GM23338 (cell line): Measurements from ENCODE around the gene TFB1M. TPM values are rescaled to one million over a fixed set of nuclear protein-coding genes. Genes with fewer than 3 reads are reported as not detected.

ENCODE experiments used
- ATAC-seq: fragments of 200-7000 bp; cut with Tn5 transposase; 3 replicates; pipeline ENCODE4 v1.9.1; 2020
- DNase-seq: peaks from one replicate; pipeline ENCODE4 v3.0.0-alpha.2; 2015; ENCODE audit warnings: low spot score
- H2AFZ ChIP-seq: fragments of 200-600 bp; sonication (generic); 2 replicates; pipeline ENCODE4 v1.8.0; 2016; ENCODE audit warnings: antibody characterized with exemption, mild to moderate bottlenecking, moderate library complexity
- H3F3A ChIP-seq: fragments of 200-600 bp; sonication (generic); replicated peaks from 2 replicates; pipeline ENCODE4 v1.8.0; 2017; ENCODE audit warnings: antibody characterized with exemption, mixed run types, low read depth
- H3K27ac ChIP-seq: fragments of 200-600 bp; sonication (generic); 2 replicates; pipeline ENCODE4 v1.6.1; 2016; ENCODE audit warnings: low read depth
- H3K27me3 ChIP-seq: fragments of 200-600 bp; sonication (generic); 2 replicates; pipeline ENCODE4 v1.8.0; 2016; ENCODE audit warnings: mild to moderate bottlenecking, mixed run types, moderate library complexity; ENCODE audit not compliant: insufficient read depth
- H3K36me3 ChIP-seq: fragments of 200-600 bp; sonication (generic); 2 replicates; pipeline ENCODE4 v1.8.0; 2016; ENCODE audit warnings: mild to moderate bottlenecking; ENCODE audit not compliant: insufficient read depth
- H3K4me1 ChIP-seq: fragments of 200-600 bp; sonication (generic); 2 replicates; pipeline ENCODE4 v1.8.0; 2016; ENCODE audit warnings: mild to moderate bottlenecking, moderate library complexity; ENCODE audit not compliant: insufficient read depth
- H3K4me2 ChIP-seq: fragments of 200-600 bp; sonication (generic); 2 replicates; pipeline ENCODE4 v1.7.1; 2017; ENCODE audit warnings: mixed run types
- H3K4me3 ChIP-seq: fragments of 200-600 bp; sonication (generic); 2 replicates; pipeline ENCODE4 v1.6.1; 2016; ENCODE audit warnings: mixed run types
- H3K79me2 ChIP-seq: fragments of 200-600 bp; sonication (generic); replicated peaks from 2 replicates; pipeline ENCODE4 v1.8.0; 2017; ENCODE audit warnings: mild to moderate bottlenecking; ENCODE audit not compliant: insufficient read depth
- H3K9me2 ChIP-seq: fragments of 200-600 bp; sonication (generic); 2 replicates; pipeline ENCODE4 v1.8.0; 2017; ENCODE audit not compliant: insufficient read depth
- H4K20me1 ChIP-seq: fragments of 200-600 bp; sonication (generic); replicated peaks from 2 replicates; pipeline ENCODE4 v1.8.0; 2017; ENCODE audit warnings: mild to moderate bottlenecking; ENCODE audit not compliant: insufficient read depth
- H3K27ac Mint-ChIP-seq: 2 replicates; pipeline ENCODE4 v1.8.0; 2020; ENCODE audit warnings: inconsistent platforms, mild to moderate bottlenecking, moderate library complexity, mixed read lengths
- H3K27me3 Mint-ChIP-seq: 3 replicates; pipeline ENCODE4 v1.8.0; 2022; ENCODE audit warnings: low read depth, mild to moderate bottlenecking, moderate library complexity, mixed read lengths, inconsistent platforms; ENCODE audit not compliant: insufficient read depth, poor library complexity
- H3K36me3 Mint-ChIP-seq: 3 replicates; pipeline ENCODE4 v1.8.0; 2021; ENCODE audit warnings: low read depth, mild to moderate bottlenecking, inconsistent platforms, moderate library complexity, mixed read lengths
- H3K4me1 Mint-ChIP-seq: 3 replicates; pipeline ENCODE4 v1.8.0; 2020; ENCODE audit warnings: mild to moderate bottlenecking, inconsistent platforms, mixed read lengths
- H3K4me3 Mint-ChIP-seq: 3 replicates; pipeline ENCODE4 v1.8.0; 2021; ENCODE audit warnings: moderate library complexity, mild to moderate bottlenecking, inconsistent platforms, mixed read lengths
- H3K9me3 Mint-ChIP-seq: 3 replicates; pipeline ENCODE4 v1.8.0; 2020; ENCODE audit warnings: moderate library complexity, mild to moderate bottlenecking, inconsistent platforms, mixed read lengths
- CREB1 ChIP-seq: fragments of 250-450 bp; sonication (Bioruptor Pico); IDR thresholded peaks from 2 replicates; pipeline ENCODE4 v1.5.0; 2020; ENCODE audit warnings: low read depth, mild to moderate bottlenecking, moderate library complexity
- EZH2 ChIP-seq: fragments of 200-600 bp; sonication (generic); IDR thresholded peaks from one replicate; pipeline ENCODE4 v1.8.0; 2017; ENCODE audit warnings: antibody characterized with exemption, mild to moderate bottlenecking, low read depth; ENCODE audit not compliant: unreplicated experiment
- EZH2phosphoT487 ChIP-seq: fragments of 200-600 bp; sonication (generic); IDR thresholded peaks from one replicate; pipeline ENCODE4 v1.8.1; 2018; ENCODE audit warnings: antibody characterized with exemption; ENCODE audit not compliant: unreplicated experiment
- JUNB ChIP-seq: IDR thresholded peaks from one replicate; pipeline ENCODE4 v1.6.1; 2016; ENCODE audit warnings: antibody characterized with exemption; ENCODE audit not compliant: unreplicated experiment
- NANOG ChIP-seq: IDR thresholded peaks from 2 replicates; pipeline ENCODE4 v1.6.1; 2016; ENCODE audit warnings: antibody characterized with exemption, borderline replicate concordance
- POLR2AphosphoS5 ChIP-seq: IDR thresholded peaks from 2 replicates; pipeline ENCODE4 v1.6.1; 2016; ENCODE audit warnings: antibody characterized with exemption, low read depth
- STAT1 ChIP-seq: IDR thresholded peaks from one replicate; pipeline ENCODE4 v1.6.1; 2016; ENCODE audit warnings: antibody characterized with exemption; ENCODE audit not compliant: unreplicated experiment
- ZNF114 ChIP-seq: fragments of 250-450 bp; sonication (Bioruptor Pico); IDR thresholded peaks from 2 replicates; pipeline ENCODE4 v1.5.0; 2020; ENCODE audit warnings: mild to moderate bottlenecking, moderate library complexity
- ZNF331 ChIP-seq: fragments of 250-450 bp; sonication (Bioruptor Pico); IDR thresholded peaks from 2 replicates; pipeline ENCODE4 v1.5.0; 2020; ENCODE audit warnings: low read depth, mild to moderate bottlenecking, moderate library complexity
- polyA plus RNA-seq: library from polyadenylated mRNA; unstranded; fragments of >200 nt; fragmentation: Nextera tagmentation; extraction: Ambion mirVana; gene quantifications from 2 replicates; pipeline ENCODE4 v1.2.1, GENCODE V29; 2016
- total RNA-seq: library from RNA; depleted of rRNA; stranded (reverse); fragments of >200 nt; shearing (Covaris generic); gene quantifications from 2 replicates; pipeline ENCODE4 v1.2.3, GENCODE V29; 2014
- TF ChIP-seq, protein P1 (sequence below): IDR thresholded peaks from one replicate; pipeline ENCODE4 v1.6.1; 2018; ENCODE audit warnings: antibody characterized with exemption; ENCODE audit not compliant: unreplicated experiment
- TF ChIP-seq, protein P2 (sequence below): fragments of 250-450 bp; sonication (Bioruptor Pico); IDR thresholded peaks from 2 replicates; pipeline ENCODE4 v1.5.0; 2020; ENCODE audit warnings: mild to moderate bottlenecking, moderate library complexity
- TF ChIP-seq, protein P3 (sequence below): IDR thresholded peaks from 2 replicates; pipeline ENCODE4 v1.6.1; 2016; ENCODE audit warnings: antibody characterized with exemption

TFB1M gene
- total and polyA plus RNA-seq, 2 experiments from 2014 or later = 51.1 to 66.9 TPM

DNA sequence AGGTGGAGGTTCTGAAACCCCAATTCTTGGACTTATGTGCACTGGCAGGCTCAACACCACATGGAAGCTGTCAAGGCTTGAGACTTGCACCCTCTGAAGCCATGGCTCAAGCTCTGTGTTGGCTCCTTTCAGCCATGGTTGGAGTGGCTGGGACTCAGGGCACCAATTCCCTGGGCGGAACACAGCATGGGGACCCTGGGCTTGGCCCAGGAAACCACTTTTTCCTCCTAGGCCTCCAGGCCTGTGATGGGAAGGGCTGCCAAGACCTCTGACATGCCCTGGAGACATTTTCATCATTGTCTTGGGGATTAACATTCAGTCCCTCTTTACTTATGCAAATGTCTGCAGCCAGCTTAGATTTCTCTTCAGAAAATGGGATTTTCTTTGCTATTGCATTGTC is 76.7 kb downstream of the TFB1M start (continued):
- TF ChIP-seq, protein P1, sequence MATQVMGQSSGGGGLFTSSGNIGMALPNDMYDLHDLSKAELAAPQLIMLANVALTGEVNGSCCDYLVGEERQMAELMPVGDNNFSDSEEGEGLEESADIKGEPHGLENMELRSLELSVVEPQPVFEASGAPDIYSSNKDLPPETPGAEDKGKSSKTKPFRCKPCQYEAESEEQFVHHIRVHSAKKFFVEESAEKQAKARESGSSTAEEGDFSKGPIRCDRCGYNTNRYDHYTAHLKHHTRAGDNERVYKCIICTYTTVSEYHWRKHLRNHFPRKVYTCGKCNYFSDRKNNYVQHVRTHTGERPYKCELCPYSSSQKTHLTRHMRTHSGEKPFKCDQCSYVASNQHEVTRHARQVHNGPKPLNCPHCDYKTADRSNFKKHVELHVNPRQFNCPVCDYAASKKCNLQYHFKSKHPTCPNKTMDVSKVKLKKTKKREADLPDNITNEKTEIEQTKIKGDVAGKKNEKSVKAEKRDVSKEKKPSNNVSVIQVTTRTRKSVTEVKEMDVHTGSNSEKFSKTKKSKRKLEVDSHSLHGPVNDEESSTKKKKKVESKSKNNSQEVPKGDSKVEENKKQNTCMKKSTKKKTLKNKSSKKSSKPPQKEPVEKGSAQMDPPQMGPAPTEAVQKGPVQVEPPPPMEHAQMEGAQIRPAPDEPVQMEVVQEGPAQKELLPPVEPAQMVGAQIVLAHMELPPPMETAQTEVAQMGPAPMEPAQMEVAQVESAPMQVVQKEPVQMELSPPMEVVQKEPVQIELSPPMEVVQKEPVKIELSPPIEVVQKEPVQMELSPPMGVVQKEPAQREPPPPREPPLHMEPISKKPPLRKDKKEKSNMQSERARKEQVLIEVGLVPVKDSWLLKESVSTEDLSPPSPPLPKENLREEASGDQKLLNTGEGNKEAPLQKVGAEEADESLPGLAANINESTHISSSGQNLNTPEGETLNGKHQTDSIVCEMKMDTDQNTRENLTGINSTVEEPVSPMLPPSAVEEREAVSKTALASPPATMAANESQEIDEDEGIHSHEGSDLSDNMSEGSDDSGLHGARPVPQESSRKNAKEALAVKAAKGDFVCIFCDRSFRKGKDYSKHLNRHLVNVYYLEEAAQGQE = no peak

DNA sequence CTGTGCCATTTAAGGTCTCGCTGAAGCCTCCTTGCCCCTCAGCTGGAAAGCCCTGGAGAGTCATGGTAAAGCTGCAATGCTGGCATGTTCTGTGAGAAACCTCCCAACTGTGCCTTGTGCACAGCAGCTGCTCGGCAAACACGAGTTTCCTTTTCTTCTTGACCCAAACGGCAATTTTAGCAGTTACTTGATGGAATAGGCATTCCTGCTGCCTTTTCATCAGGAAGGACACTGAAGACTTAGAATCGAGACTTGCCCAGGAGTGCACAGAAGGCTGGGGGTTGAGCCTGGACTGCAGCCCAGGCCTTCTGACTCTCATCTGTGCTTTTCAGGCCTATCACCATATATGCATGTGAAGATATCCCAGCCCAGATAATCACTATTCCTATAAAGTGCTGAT is 79.2 kb downstream of the TFB1M start:
- H2AFZ ChIP-seq = no peak overlapping the region
- DNase-seq (no peak), ATAC-seq (no peak)
- 0 out of 2 replicates have a peak, but pooled peaks cover 8% of the 10 kb centered on the region for H3K9me2 ChIP-seq
- no peaks in the 10 kb centered on the region for H3K27me3 ChIP-seq
- Mint-ChIP-seq H3K27ac (no peak overlapping the region; the same call in 1 of the 2 replicates), H3K36me3 (peaks cover 46% of the 10 kb centered on the region), H3K4me1 (peaks cover 8% of the 10 kb centered on the region; the same call in 2 of the 3 replicates), H3K4me3 (no peak overlapping the region), H3K9me3 (peaks cover 43% of the 10 kb centered on the region), H3K27me3 (peaks cover 5% of the 10 kb centered on the region)
- no peak overlapping the region for H3K27ac ChIP-seq
- H4K20me1 ChIP-seq = no peaks in the 10 kb centered on the region; the same call in 1 of the 2 replicates
- H3K4me2 ChIP-seq = no peak overlapping the region
- H3K36me3 ChIP-seq = peaks cover 14% of the 10 kb centered on the region
- no peak overlapping the region for H3K4me3 ChIP-seq
- H3F3A ChIP-seq = no peaks in the 10 kb centered on the region
- no peaks in the 10 kb centered on the region for H3K79me2 ChIP-seq
- peaks cover 6% of the 10 kb centered on the region; the same call in 1 of the 2 replicates for H3K4me1 ChIP-seq
- TF ChIP-seq STAT1 (no peak), EZH2 (no peak), POLR2AphosphoS5 (no peak), NANOG (no peak), ZNF331 (CRISPR knock-in tag) (no peak), CREB1 (CRISPR knock-in tag) (no peak), ZNF114 (CRISPR knock-in tag) (no peak), JUNB (no peak), EZH2phosphoT487 (no peak)
- TF ChIP-seq, protein P2, sequence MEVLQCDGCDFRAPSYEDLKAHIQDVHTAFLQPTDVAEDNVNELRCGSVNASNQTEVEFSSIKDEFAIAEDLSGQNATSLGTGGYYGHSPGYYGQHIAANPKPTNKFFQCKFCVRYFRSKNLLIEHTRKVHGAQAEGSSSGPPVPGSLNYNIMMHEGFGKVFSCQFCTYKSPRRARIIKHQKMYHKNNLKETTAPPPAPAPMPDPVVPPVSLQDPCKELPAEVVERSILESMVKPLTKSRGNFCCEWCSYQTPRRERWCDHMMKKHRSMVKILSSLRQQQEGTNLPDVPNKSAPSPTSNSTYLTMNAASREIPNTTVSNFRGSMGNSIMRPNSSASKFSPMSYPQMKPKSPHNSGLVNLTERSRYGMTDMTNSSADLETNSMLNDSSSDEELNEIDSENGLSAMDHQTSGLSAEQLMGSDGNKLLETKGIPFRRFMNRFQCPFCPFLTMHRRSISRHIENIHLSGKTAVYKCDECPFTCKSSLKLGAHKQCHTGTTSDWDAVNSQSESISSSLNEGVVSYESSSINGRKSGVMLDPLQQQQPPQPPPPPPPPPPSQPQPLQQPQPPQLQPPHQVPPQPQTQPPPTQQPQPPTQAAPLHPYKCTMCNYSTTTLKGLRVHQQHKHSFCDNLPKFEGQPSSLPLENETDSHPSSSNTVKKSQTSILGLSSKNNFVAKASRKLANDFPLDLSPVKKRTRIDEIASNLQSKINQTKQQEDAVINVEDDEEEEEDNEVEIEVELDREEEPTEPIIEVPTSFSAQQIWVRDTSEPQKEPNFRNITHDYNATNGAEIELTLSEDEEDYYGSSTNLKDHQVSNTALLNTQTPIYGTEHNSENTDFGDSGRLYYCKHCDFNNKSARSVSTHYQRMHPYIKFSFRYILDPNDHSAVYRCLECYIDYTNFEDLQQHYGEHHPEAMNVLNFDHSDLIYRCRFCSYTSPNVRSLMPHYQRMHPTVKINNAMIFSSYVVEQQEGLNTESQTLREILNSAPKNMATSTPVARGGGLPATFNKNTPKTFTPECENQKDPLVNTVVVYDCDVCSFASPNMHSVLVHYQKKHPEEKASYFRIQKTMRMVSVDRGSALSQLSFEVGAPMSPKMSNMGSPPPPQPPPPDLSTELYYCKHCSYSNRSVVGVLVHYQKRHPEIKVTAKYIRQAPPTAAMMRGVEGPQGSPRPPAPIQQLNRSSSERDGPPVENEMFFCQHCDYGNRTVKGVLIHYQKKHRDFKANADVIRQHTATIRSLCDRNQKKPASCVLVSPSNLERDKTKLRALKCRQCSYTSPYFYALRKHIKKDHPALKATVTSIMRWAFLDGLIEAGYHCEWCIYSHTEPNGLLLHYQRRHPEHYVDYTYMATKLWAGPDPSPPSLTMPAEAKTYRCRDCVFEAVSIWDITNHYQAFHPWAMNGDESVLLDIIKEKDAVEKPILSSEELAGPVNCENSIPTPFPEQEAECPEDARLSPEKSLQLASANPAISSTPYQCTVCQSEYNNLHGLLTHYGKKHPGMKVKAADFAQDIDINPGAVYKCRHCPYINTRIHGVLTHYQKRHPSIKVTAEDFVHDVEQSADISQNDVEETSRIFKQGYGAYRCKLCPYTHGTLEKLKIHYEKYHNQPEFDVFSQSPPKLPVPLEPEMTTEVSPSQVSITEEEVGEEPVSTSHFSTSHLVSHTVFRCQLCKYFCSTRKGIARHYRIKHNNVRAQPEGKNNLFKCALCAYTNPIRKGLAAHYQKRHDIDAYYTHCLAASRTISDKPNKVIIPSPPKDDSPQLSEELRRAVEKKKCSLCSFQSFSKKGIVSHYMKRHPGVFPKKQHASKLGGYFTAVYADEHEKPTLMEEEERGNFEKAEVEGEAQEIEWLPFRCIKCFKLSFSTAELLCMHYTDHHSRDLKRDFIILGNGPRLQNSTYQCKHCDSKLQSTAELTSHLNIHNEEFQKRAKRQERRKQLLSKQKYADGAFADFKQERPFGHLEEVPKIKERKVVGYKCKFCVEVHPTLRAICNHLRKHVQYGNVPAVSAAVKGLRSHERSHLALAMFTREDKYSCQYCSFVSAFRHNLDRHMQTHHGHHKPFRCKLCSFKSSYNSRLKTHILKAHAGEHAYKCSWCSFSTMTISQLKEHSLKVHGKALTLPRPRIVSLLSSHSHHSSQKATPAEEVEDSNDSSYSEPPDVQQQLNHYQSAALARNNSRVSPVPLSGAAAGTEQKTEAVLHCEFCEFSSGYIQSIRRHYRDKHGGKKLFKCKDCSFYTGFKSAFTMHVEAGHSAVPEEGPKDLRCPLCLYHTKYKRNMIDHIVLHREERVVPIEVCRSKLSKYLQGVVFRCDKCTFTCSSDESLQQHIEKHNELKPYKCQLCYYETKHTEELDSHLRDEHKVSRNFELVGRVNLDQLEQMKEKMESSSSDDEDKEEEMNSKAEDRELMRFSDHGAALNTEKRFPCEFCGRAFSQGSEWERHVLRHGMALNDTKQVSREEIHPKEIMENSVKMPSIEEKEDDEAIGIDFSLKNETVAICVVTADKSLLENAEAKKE (CRISPR knock-in tag) = no peak
- TF ChIP-seq, protein P3, sequence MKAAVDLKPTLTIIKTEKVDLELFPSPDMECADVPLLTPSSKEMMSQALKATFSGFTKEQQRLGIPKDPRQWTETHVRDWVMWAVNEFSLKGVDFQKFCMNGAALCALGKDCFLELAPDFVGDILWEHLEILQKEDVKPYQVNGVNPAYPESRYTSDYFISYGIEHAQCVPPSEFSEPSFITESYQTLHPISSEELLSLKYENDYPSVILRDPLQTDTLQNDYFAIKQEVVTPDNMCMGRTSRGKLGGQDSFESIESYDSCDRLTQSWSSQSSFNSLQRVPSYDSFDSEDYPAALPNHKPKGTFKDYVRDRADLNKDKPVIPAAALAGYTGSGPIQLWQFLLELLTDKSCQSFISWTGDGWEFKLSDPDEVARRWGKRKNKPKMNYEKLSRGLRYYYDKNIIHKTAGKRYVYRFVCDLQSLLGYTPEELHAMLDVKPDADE = no peak
